ENCODE data around the gene DAAM1.

Gene DAAM1

GRCh38 chr14:59313658-59314608 lies 125.5 kb downstream of the DAAM1 start:
- no peaks in the 10 kb centered on the region for H3K9me3 Mint-ChIP-seq
- H3K27me3 Mint-ChIP-seq (ENCODE audit: low read depth) = no peaks in the 10 kb centered on the region
- H3K4me1 Mint-ChIP-seq = peaks cover 80% of the 10 kb centered on the region
- no peak overlapping the region for H3K4me3 Mint-ChIP-seq
- peaks cover 4% of the 10 kb centered on the region for H3K36me3 Mint-ChIP-seq (ENCODE audit: low read depth)
- TF ChIP-seq CTCF (IDR thresholded peaks at IDR 0.05; ENCODE audit: unreplicated experiment in 3 of 3) = no peak
- peak overlapping the region; percentile 79 to 80 (median 80) for H3K27ac Mint-ChIP-seq

- H3K27ac Mint-ChIP-seq = peak overlapping the region; percentile 58 to 80 (median 80)
- no peak overlapping the region for H3K4me3 Mint-ChIP-seq
- no peaks in the 10 kb centered on the region for H3K36me3 Mint-ChIP-seq (ENCODE audit: low read depth)
- peaks cover 80% of the 10 kb centered on the region for H3K4me1 Mint-ChIP-seq
- TF ChIP-seq CTCF (IDR thresholded peaks at IDR 0.05; ENCODE audit: unreplicated experiment in 3 of 3) = no peak
- H3K27me3 Mint-ChIP-seq (ENCODE audit: low read depth) = no peaks in the 10 kb centered on the region
- no peaks in the 10 kb centered on the region for H3K9me3 Mint-ChIP-seq
These were observed 126.6 kb downstream of the DAAM1 start for GRCh38 chr14:59314953-59315599.

GRCh38 chr14:59316151-59316830 lies 127.8 kb downstream of the DAAM1 start:
- peak overlapping the region in 2 of 3 experiments; percentile 40 to 82 for H3K27ac Mint-ChIP-seq
- no peaks in the 10 kb centered on the region for H3K27me3 Mint-ChIP-seq (ENCODE audit: low read depth)
- H3K4me1 Mint-ChIP-seq = peaks cover 80% of the 10 kb centered on the region
- no peak overlapping the region for H3K4me3 Mint-ChIP-seq
- H3K36me3 Mint-ChIP-seq (ENCODE audit: low read depth) = peaks cover 6% of the 10 kb centered on the region
- no peak for TF ChIP-seq CTCF (IDR thresholded peaks at IDR 0.05; ENCODE audit: unreplicated experiment in 3 of 3)
- H3K9me3 Mint-ChIP-seq = no peaks in the 10 kb centered on the region

- peaks cover 13% of the 10 kb centered on the region for H3K36me3 Mint-ChIP-seq (ENCODE audit: low read depth)
- no peak overlapping the region for H3K4me3 Mint-ChIP-seq
- H3K27me3 Mint-ChIP-seq (ENCODE audit: low read depth) = no peaks in the 10 kb centered on the region
- H3K9me3 Mint-ChIP-seq = no peaks in the 10 kb centered on the region
- H3K4me1 Mint-ChIP-seq = peaks cover 74% of the 10 kb centered on the region
- peak overlapping the region; percentile 15 to 82 (median 29) for H3K27ac Mint-ChIP-seq
- no peak for TF ChIP-seq CTCF (IDR thresholded peaks at IDR 0.05; ENCODE audit: unreplicated experiment in 3 of 3)
These were observed 128.9 kb downstream of the DAAM1 start for GRCh38 chr14:59317346-59317745.

- H3K36me3 Mint-ChIP-seq (ENCODE audit: low read depth) = peaks cover 16% of the 10 kb centered on the region
- peak overlapping the region in 2 of 3 experiments; percentile 78 to 82 for H3K27ac Mint-ChIP-seq
- H3K4me1 Mint-ChIP-seq = peaks cover 68% of the 10 kb centered on the region
- TF ChIP-seq CTCF (IDR thresholded peaks at IDR 0.05; ENCODE audit: unreplicated experiment in 3 of 3) = no peak
- no peak overlapping the region for H3K4me3 Mint-ChIP-seq
- H3K9me3 Mint-ChIP-seq = no peaks in the 10 kb centered on the region
- H3K27me3 Mint-ChIP-seq (ENCODE audit: low read depth) = no peaks in the 10 kb centered on the region
These were observed 129.5 kb downstream of the DAAM1 start for GRCh38 chr14:59317798-59318505.

Measured in nephron (organoid).